SK-N-SH (cell line): ENCODE data around the gene CLPSL2.

Experiments
- CHD2 ChIP-seq: fragments of 150-350 bp; IDR thresholded peaks from 2 replicates; pipeline ENCODE4 v1.6.1; 2018; ENCODE audit warnings: low read length; ENCODE audit not compliant: partially characterized antibody
- EP300 ChIP-seq, 2 experiments: IDR thresholded peaks; 2 replicates each; pipeline versions ENCODE4 v1.4.0 to v1.6.1; 2012; ENCODE audit warnings: borderline replicate concordance in 1 of 2, low read depth in 1 of 2, low read length in 1 of 2
- FOSL2 ChIP-seq: IDR thresholded peaks from 2 replicates; pipeline ENCODE4 v1.4.0; 2012; ENCODE audit warnings: low read depth, mild to moderate bottlenecking, moderate library complexity, borderline replicate concordance
- JUND ChIP-seq: IDR thresholded peaks from 2 replicates; pipeline ENCODE4 v1.4.0; 2012
- MXI1 ChIP-seq: IDR thresholded peaks from 2 replicates; pipeline ENCODE4 v1.6.1; 2012; ENCODE audit warnings: mild to moderate bottlenecking, low read depth, low read length, improper control_type of control experiment
- POLR2AphosphoS5 ChIP-seq: IDR thresholded peaks from 2 replicates; pipeline ENCODE4 v1.6.1; 2012; ENCODE audit warnings: low read depth, low read length
- RAD21 ChIP-seq: IDR thresholded peaks from 2 replicates; pipeline ENCODE4 v1.6.1; 2012; ENCODE audit warnings: mild to moderate bottlenecking, low read length
- USF1 ChIP-seq: IDR thresholded peaks from 2 replicates; pipeline ENCODE4 v1.4.0; 2012; ENCODE audit warnings: low read depth, borderline replicate concordance
- USF2 ChIP-seq: fragments of 150-350 bp; IDR thresholded peaks from 2 replicates; pipeline ENCODE4 v1.6.1; 2017; ENCODE audit warnings: antibody characterized with exemption, low read length, low read depth, borderline replicate concordance
- TF ChIP-seq, protein P1 (sequence below): fragments of 200-600 bp; sonication (generic); IDR thresholded peaks from 2 replicates; pipeline ENCODE4 v1.6.1; 2017; ENCODE audit warnings: antibody characterized with exemption, mild to moderate bottlenecking, moderate library complexity

GRCh38 chr6:35765739-35766138 lies 10.7 kb upstream of the CLPSL2 start:
- TF ChIP-seq, protein P1, sequence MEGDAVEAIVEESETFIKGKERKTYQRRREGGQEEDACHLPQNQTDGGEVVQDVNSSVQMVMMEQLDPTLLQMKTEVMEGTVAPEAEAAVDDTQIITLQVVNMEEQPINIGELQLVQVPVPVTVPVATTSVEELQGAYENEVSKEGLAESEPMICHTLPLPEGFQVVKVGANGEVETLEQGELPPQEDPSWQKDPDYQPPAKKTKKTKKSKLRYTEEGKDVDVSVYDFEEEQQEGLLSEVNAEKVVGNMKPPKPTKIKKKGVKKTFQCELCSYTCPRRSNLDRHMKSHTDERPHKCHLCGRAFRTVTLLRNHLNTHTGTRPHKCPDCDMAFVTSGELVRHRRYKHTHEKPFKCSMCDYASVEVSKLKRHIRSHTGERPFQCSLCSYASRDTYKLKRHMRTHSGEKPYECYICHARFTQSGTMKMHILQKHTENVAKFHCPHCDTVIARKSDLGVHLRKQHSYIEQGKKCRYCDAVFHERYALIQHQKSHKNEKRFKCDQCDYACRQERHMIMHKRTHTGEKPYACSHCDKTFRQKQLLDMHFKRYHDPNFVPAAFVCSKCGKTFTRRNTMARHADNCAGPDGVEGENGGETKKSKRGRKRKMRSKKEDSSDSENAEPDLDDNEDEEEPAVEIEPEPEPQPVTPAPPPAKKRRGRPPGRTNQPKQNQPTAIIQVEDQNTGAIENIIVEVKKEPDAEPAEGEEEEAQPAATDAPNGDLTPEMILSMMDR, result no peak
- no peak for TF ChIP-seq EP300 (IDR thresholded peaks at IDR 0.05; ENCODE audit: borderline replicate concordance in 1 of 2, low read depth in 1 of 2, low read length in 1 of 2)
- TF ChIP-seq JUND, result no peak
- no peak for TF ChIP-seq MXI1
- TF ChIP-seq POLR2AphosphoS5, result no peak
- no peak for TF ChIP-seq RAD21
- TF ChIP-seq USF1, result no peak
- TF ChIP-seq USF2, result no peak
- no peak for TF ChIP-seq CHD2
- TF ChIP-seq FOSL2, result no peak
